Activated CD4-positive, alpha-beta T cell treated with anti-CD3 and anti-CD28 coated beads, Interleukin-2, amount 50 U/mL, for 4 hours (primary cell): ENCODE results near the gene KRTAP21-2.
A peak's percentile ranks its signal among the peaks of the same experiment; 100 is the strongest.
"Not testable (repeated sequence)": the region's sequence is repeated elsewhere in the genome, so short reads cannot be mapped to it uniquely, and the experiment has no call there.

ENCODE experiments used
- DNase-seq, 2 experiments: peaks; one replicate each; pipeline ENCODE4 v3.0.0-alpha.2; 2020

KRTAP21-2 gene

DNA sequence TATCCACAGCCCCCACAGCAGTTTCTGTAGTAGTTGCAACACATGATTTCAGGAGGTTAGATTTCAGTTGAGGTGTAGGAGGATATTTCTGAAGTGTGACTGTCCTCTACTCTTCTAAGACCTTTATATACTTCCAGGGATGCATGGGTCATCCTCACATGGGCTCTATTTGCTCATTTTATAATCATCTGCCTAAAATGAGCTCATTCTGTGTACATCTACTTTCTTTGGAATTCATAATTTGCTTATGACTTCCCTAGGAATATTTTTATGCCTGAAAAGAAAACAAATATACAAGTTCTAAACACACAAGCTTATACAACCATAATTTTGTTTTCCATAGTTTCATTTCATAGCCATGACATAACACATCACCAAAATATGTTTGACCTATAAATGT is at the start of gene KRTAP21-2:
KRTAP21-2 (minus strand) TSS at position 101 of the 400 bp plus-strand sequence; CDS start at position 44, 57 bp downstream.
- no peak for DNase-seq

DNA sequence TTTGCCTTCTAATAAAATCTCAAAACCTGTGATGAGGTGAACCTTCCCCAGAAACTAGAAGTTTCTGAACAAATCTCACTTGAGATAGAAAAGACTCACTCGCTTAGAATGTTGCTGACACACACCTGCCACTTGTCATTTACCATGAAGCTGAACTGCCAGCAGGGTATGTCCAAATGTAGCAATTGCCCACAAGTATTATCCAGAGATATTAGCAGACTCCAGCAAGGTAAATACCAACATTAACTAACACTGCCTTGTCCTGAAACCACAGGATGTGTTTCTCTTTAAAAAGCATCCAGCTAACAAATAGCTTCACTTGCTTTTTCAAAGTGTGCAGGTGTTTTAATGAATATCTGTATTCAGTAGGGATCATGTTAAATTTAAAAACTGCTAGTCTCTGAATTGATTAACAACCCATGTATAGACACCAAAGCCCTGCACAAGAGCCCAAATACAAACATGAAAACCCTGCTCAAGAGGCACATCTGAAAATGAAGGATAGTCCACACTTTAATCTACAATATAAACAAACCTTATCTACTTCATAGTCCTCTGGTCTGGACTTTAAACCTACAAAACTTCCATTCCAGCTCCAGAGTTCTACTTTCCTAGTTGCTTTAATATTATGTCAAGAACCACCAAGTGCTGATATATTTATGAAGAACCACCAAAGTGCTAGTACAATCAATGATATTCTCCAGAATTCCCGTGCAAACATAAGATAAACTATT is 46.7 kb upstream of the KRTAP21-2 start:
- DNase-seq, result no peak

DNA sequence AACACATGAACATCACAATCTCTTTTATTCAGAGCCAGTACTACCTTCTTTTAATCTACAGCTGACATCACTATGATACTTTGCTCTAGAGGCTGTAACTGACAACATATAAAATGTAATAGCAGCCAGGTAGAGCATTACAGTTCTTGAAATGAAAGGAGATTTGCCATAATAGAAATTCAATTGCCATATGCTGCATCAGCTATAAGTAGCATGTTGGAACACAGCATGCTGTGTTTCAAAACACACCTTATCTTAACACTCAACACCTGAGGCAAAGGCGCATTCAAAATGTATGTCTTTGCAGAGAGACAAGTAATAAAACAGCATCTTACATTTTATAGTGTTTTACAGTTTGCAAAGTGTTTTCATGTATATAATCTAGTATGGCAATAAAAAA is 32.2 kb upstream of the KRTAP21-2 start:
- DNase-seq, result no peak

DNA sequence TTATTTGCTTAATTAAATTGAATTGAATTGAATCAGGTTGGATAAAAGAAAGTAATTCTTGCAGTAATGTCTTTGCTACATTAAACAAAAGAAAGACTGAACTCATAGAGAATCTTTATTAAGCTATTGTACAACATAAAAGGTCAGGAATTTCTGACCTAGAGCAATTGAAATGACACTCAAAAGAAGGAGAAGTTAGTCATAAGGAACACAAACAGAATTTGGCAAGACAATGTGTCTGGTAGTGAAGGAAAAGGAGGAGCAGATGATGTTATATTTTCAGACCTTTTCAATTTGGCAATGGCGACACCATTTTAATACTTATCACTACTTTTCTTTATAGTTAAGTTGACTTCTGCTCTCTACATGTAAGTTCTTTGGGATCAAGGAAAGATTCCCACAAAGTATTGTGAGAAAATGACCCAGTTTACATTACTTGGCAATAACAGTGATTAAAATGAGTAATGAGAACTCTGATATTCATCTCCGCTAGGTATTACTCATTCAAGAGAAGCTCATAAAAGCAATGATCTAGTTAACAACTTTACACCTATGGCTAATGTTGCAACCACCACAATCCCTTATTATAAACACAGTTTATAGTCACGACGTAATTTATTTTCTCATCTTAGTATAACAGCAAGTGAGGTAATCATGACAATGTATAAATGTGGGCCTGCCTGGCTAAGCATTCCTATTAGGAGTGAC is 22.8 kb upstream of the KRTAP21-2 start:
- DNase-seq, result no peak

DNA sequence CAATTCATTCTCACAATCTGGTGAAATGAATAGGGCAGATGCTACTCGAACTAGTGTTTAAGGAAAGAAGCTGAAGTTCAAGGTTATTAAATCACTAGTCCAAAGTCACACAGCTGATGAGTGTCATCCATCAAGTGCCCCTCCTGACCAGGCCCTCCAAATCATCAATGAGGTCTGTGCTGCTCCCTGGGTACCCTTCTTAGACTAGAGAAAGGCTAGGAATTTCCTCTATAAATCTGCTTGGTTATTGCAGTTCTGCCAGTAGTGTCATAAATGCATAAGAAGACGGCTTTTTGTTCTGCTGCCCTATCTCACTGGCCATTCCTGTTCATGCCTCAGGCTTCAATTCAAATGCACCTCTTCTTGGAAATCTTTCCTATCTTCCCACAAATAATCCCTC is 13.7 kb upstream of the KRTAP21-2 start:
- DNase-seq, result no peak

DNA sequence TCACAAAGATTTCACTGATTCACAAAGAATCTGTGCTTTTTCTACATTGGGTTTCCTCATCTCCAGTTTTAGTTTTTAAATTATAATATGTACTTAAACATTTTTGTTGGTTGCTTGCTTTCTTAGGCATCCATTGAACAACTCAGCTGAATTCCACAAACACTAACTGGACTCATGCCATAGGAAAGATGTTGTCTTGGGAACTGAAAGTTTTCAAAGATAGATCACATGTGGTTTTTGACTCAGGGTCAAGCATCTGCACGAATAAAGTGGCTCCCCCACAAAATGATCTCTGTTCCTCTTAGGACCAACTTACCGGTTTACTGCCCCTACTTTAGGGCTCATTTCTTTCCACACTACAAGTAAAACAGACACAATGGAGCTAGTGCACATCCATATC is 11.2 kb upstream of the KRTAP21-2 start:
- no peak for DNase-seq

DNA sequence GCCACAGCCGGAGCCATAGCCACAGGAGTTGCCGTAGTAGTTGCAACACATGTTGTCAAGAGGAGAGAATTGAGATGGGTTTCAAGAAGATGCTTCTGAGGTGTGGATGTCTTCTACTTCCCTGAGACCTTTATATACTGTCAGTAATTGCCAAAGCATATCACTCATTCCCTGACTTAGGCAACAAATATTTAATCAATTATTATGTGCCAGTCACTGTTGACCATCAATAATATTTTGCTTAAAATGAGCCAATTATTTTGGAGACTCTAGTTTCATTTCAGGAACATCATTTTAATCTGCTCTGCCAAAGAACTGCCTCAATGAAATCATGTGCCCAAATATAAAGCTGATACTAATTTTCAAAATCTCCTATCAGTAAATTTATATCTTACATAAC is 8.3 kb upstream of the KRTAP21-2 start, which contains the start of gene KRTAP21-1:
KRTAP21-1 (minus strand) TSS at position 101 of the 400 bp plus-strand sequence; CDS start at position 51, 50 bp downstream.
- DNase-seq, result not testable (repeated sequence)

DNA sequence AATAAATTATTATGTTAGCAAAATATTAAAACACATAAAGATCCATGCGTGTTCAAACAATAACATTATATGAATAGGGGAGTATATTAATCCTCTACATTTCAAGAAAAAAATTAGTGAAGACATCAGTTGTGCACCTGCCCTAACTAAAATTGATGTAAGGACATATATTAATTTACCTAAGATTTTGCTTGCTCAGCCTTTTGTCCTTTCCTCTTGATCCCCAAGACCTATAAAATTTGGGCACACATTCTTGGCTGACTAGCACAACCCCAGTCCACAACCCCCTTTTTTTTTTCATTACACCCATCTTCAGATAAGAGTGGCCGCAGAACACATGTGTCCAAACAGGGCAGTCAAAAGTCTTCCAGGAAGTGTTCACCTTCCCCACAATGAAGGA is 6.6 kb downstream of the KRTAP21-2 start:
- no peak for DNase-seq

DNA sequence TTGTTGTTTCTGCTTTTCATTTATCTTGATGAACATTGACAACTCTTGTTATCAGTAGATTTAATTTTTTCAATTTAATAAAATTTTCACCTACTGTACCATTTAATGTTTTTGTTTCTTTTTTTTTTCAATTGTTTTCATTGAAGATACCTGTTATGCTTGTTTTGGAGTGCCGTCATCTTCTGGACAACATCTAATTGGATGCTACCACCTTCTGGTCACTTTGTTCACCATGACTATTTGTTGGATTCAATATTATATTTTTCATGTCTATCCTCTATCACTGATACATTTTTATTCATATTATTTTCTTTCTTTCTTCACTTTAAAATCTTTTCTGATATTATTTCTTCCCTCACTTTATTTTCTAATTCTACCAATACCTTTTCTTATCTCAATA is 14.0 kb downstream of the KRTAP21-2 start:
- no peak for DNase-seq

DNA sequence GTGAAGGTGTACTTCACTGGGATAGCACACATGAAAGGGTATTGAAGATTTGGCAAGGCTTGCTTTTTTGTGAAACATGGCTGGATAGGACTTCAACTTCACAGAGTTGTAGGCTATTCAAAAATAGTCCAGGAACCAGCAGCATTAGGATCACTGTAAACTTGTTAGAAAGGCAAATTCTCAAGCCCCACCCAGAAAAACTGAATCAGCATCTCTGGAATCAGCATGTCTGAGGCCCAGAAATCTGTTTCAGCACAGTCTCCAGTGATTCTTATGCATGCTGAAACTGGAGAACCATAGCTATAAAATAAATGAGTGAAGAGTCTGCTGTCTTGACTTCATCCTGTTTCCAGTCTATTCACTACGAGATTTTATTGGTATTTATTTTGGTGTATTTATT is 20.3 kb downstream of the KRTAP21-2 start:
- no peak for DNase-seq

DNA sequence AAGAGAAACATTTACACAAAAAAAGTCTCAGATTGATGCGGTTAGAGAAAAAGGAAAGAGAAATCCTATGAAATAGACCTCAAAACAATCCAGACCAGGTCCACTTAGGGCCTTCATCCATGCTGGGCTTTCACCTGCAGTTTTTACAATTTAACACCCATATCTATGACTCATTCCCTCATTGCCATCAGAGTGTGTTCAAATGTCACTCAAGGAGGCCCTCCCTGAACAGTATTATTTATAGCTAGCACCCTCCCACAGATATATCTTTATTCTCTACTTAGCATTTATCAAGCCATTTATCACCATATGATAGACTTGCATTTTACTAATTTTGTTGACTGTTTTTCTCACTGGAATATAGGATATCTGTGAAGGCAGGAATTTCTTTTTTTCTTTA is 27.7 kb downstream of the KRTAP21-2 start:
- no peak for DNase-seq

DNA sequence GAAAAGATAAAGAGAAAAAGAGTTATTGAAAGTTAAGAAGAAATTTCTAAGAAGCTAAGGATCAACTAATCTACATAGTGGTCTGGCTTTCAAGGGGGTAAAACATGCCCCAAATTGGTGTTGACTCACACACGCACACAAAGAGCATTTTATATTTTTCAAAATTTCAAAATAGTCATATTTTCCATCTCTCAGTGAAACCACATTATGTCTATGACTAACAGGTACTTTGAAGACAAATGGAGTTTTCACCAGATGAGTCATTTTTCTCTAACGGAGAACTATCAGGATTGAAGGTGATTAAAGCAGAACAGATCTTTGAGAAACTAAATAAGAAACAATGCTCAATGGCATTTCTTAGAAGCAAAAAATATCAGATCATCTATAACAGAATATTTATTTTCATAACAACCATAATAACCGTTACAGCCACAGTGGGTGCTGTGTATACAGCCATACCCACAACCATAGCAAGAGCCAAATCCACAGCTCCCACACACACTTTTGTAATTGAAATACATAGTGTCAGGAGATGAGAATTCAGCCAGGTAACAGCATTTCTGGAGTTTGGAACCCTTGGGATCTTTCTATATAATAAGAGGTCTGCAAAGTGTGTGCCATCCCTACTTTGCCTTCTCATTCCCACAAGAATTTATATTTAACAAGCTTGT is 28.7 kb downstream of the KRTAP21-2 start, which contains the start of gene KRTAP21-3:
KRTAP21-3 (minus strand) TSS at position 539 of the 671 bp plus-strand sequence; CDS start at position 521, 18 bp downstream.
- DNase-seq, result no peak

DNA sequence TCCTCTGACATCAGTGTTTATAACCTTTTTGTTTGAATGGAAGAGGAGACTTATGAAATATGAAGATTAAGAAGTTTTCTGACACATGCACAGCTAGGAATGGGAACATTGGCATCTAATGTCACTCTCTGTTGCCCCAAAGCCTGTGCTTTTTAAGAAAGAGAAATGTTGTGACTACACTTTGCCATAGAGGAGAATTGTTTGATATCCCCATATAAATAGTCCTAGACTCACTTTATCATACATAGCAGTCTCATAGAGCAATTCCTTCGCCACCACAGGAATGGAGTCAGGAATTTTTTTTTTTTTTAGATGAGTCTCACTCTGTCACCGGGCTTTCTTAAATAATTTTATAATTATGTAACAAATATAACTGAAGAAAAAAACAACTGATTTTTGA is 30.0 kb downstream of the KRTAP21-2 start:
- no peak for DNase-seq

DNA sequence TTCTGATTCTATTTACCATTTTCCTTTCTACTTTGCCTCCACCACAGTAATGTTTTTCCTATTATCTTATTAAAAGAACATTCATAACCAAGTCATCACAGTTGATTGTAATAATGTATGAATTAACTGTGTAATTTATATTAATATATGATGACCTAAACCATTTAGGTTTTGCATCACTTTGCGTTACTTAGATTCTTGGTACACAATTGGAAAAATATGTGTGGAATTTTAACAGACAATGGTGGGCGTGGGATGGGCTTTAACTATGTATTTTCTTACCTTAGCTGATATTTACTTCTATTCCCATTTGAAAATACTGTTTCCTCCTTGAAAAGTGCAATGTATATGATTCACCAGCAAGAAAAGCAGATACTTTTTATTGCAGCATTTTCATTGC is 32.1 kb downstream of the KRTAP21-2 start:
- no peak for DNase-seq

DNA sequence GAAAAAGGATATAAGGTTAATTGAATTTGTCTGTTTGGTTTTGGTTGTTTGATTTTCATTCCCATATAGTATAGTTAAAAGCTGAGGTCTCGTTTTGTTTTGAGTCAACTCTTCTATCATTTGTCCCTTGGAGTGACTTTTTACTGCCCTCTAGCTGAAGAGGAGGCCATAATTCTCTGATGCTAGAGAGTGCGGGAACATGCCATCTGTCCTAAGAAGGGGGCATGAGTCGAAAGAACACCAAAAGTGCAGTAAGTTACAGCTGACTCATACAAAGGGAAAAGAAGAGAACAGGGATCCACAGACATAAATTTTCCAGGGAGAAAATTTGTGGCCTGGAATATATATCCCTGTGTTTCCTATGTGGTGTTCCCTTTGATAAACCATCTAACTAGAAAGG is 32.6 kb downstream of the KRTAP21-2 start:
- DNase-seq, result no peak

DNA sequence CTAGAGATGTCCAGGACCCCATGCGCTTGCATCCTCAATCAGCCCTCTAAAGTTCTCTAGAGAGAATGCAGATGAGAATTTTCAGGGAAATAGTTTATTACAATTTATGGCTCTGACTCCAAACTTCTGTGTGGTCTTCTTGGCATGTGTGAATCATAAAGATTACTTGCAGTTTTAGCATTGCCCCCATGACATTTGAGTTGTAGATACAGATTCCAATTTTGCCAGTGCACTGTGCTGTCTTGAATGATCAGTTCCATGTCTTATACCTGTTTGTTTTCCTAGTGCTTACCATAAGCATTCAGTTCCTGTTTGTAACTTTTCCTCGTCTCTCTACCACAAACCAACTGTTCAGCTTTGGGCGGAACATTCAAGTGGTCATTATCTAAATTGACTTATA is 33.3 kb downstream of the KRTAP21-2 start:
- no peak for DNase-seq

DNA sequence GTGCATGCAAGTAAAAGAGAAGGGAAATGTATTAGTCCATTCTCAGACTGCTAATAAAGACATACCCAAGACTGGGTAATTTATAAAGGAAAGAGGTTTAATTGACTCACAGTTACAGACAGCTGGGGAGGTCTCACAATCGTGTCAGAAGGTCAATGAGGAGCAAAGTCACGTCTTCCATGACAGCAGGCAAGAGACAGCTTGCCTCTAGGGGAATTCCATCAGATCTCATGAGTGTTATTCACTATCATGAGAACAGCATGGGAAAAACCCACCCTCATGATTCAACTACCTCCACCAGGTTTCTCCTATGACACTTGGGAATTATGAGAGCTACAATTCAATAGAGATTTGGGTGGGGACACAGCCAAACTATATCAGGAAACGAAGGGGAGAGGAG is 36.6 kb downstream of the KRTAP21-2 start:
- peak in 1 of 2 experiments; percentile 1 for DNase-seq

DNA sequence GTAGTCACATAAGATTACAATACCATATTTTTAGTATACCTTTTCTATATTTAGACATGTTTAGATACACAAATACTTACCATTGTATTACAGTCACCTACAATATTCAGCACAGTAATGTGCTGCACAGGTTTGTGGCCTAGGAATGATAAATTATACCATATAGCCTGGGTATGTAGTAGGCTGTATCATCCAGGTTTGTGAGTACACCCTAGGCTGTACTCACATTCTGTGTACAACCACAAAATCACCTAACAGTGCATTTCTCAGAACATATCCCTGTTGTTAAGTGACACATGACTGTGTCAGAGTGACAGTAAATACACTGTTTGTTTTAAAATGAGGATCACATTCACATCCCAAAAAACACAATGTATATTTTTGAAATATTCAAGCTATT is 39.6 kb downstream of the KRTAP21-2 start:
- no peak for DNase-seq
